Measurements from ENCODE around the gene SRSF9.

DNA sequence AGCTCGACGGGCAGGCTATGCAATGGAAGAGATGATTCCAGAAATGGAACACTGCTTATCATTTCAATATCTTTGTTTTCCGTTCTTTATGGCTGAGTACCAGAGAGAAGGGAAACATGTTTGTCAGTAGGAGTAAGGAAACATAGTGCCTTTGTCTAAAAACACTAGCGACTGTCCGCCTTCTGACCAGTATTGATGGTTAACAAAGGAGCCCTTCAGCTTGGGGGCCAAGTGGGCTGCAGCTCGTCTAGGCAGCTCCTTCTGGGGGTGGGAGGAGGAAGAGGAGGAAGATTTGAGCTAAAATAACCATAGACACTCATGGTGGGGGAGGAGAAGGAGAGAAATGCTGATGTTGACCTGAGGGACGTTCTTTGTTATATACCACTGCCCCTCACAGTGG is 44.5 kb upstream of the SRSF9 start:
- TF ChIP-seq, protein P1, sequence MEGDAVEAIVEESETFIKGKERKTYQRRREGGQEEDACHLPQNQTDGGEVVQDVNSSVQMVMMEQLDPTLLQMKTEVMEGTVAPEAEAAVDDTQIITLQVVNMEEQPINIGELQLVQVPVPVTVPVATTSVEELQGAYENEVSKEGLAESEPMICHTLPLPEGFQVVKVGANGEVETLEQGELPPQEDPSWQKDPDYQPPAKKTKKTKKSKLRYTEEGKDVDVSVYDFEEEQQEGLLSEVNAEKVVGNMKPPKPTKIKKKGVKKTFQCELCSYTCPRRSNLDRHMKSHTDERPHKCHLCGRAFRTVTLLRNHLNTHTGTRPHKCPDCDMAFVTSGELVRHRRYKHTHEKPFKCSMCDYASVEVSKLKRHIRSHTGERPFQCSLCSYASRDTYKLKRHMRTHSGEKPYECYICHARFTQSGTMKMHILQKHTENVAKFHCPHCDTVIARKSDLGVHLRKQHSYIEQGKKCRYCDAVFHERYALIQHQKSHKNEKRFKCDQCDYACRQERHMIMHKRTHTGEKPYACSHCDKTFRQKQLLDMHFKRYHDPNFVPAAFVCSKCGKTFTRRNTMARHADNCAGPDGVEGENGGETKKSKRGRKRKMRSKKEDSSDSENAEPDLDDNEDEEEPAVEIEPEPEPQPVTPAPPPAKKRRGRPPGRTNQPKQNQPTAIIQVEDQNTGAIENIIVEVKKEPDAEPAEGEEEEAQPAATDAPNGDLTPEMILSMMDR (IDR thresholded peaks at IDR 0.05): no peak
- TF ChIP-seq EZH2 (IDR thresholded peaks at IDR 0.05; ENCODE audit: borderline replicate concordance, insufficient read depth, low read depth, low read length, poor library complexity, severe bottlenecking): no peak
